Measurements from ENCODE around the gene SORT1. TPM values are rescaled to one million over a fixed set of nuclear protein-coding genes. Genes with fewer than 3 reads are reported as not detected.
"Not testable (repeated sequence)": the region's sequence is repeated elsewhere in the genome, so short reads cannot be mapped to it uniquely, and the experiment has no call there.

The SORT1 gene
- total RNA-seq, 2 experiments from 2014 or later: 0.31 to 0.51 TPM

DNA sequence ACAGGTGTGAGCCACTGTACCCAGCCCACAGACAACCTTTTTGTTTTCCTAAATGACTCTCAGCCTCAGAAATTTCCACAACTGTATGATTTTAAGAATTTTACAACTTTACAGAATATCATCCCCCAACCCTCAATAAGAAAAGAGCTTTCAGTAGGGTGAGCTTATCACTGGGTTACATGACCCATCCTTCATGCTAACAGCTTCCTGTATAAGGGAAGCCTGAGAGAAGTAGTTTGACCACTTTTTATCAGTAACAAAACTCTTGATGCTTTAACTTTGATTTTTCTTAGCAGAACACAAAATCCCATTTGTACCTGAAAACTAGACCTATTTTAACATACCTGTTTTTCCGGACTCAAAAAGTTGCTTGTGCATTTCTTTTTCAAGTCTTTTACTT lies 81.2 kb downstream of the SORT1 start:
- intact Hi-C loops (cut with micrococcal nuclease): no loop called here
- H3K36me3 Mint-ChIP-seq: no peaks in the 10 kb centered on the region
- H3K4me3 Mint-ChIP-seq: no peak overlapping the region
- H3K27me3 Mint-ChIP-seq: peaks cover 2% of the 10 kb centered on the region
- POLR2A ChIA-PET: no interaction called here
- H3K27ac Mint-ChIP-seq: no peak overlapping the region
- CTCF ChIA-PET: no interaction called here
- no peak for DNase-seq
- H3K9me3 Mint-ChIP-seq: no peaks in the 10 kb centered on the region
- H3K4me1 Mint-ChIP-seq (ENCODE audit: low read depth): no peaks in the 10 kb centered on the region

DNA sequence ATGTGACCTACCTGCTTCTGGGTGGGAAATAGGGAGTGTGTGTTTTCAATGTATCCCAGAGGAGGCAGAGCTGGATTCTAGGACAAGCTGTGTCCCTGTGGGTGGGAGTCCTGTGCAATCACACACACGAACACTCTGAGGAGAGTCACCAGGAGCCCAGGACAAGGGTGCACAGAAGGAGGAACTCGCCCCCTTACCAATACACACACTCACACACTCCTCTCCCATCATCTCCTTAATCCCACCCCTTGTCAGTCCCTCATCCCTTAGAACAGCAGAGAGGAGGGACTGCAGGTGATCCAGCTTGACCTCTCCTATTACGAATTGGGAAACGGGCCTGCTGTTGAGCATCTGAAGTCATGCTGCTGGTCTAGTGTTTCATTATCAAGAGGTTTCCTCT lies 82.4 kb downstream of the SORT1 start:
- Mint-ChIP-seq H3K27me3 (peaks cover 2% of the 10 kb centered on the region), H3K4me1 (ENCODE audit: low read depth) (no peaks in the 10 kb centered on the region), H3K4me3 (no peak overlapping the region), H3K9me3 (no peaks in the 10 kb centered on the region), H3K36me3 (no peaks in the 10 kb centered on the region), H3K27ac (no peak overlapping the region)
- POLR2A ChIA-PET: no interaction called here
- no peak for DNase-seq
- intact Hi-C loops (cut with micrococcal nuclease): no loop called here
- CTCF ChIA-PET: no interaction called here

DNA sequence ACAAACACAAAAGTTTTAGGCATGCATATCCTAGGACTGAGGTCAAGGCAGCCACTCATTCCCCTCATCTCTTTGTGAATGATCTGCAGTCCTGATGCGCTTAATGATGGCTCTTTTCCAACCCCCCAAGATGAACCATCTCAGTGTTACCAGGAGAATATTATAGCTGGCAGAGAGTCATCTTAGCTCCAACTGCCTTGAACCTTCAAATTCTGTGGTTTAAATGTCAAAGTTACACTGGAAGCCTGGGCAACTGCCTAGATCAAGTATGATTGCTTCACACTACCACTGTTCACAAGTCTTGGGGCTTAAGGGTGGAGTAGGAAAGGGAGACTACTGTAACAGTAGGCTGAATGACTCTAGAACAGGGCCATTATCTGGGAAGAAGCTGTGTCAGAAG lies 82.9 kb downstream of the SORT1 start:
- Mint-ChIP-seq H3K36me3 (no peaks in the 10 kb centered on the region), H3K27ac (no peak overlapping the region), H3K4me3 (no peak overlapping the region), H3K4me1 (ENCODE audit: low read depth) (no peaks in the 10 kb centered on the region), H3K9me3 (no peaks in the 10 kb centered on the region), H3K27me3 (peaks cover 5% of the 10 kb centered on the region)
- intact Hi-C loops (cut with micrococcal nuclease): no loop called here
- ChIA-PET CTCF (no interaction called here), POLR2A (no interaction called here)
- DNase-seq: no peak

DNA sequence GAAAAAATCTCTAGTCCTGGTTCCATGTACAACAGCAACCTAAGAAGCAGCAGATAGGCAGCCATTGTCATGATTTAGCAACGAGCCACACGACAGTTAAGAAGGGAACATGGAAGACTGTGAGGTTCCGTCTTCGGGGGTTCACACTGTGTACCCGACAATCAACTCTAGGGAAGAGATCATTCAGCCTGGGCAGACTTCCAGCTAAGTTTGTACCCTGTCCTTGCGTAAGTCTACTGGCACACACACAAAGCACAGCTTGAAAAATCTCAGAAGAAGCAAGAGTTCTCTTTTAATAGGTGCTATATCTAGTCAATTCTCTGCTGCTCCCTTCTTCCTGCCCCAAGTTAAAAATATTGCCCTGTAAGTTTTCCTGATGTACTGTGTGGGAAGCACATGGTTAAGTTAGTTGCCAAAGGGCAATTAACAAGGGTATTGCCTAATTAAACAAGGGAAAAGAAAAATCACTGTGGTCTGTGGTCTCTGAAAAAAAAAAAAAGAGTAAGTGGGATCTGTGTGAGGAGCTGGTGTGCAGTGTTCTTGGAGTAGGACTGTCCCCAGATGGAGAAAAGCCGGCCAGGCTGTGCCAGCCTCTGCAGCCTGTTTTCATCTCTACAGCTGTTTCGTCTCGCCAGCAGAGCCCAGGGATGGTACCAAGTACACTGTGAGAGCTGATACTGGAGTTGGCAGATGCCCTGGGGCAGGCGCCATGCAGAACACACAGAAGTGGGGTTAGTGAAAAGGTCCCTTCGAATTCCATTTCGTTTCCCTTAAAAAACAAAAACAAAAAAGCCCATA lies 84.5 kb downstream of the SORT1 start:
- Mint-ChIP-seq H3K27me3 (peaks cover 12% of the 10 kb centered on the region), H3K9me3 (no peaks in the 10 kb centered on the region), H3K36me3 (no peaks in the 10 kb centered on the region), H3K4me1 (ENCODE audit: low read depth) (no peaks in the 10 kb centered on the region), H3K27ac (no peak overlapping the region), H3K4me3 (no peak overlapping the region)
- ChIA-PET POLR2A (no interaction called here), CTCF (no interaction called here)
- intact Hi-C loops (cut with micrococcal nuclease): no loop called here
- no peak for DNase-seq

DNA sequence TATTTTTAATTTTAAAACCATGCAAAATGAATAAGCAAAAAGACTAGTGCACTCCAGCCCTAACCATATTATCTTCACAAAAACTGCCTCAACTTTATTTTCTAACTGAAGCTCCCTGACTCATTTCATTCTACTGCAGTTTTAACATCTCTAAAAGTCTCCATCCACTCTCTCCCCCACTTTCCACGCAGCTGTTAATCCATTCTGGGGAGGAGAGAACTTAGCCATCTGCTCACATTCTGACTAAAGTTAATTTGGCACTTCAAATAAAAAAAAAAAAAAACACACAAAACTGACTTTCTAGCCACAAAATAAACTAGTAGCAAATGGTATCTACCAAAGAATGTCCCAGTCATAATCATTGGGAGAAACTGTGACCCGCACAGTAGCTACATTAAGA lies 85.5 kb downstream of the SORT1 start:
- Mint-ChIP-seq H3K4me1 (ENCODE audit: low read depth) (no peaks in the 10 kb centered on the region), H3K36me3 (no peaks in the 10 kb centered on the region), H3K27ac (no peak overlapping the region), H3K27me3 (peaks cover 12% of the 10 kb centered on the region), H3K4me3 (no peak overlapping the region), H3K9me3 (no peaks in the 10 kb centered on the region)
- no peak for DNase-seq
- CTCF ChIA-PET: interaction anchor here (0.7 kb wide), 1 partner anchor 40 kb away, joined by 3 read pairs; no protein-coding TSS in a partner anchor
- POLR2A ChIA-PET: no interaction called here
- intact Hi-C loops (cut with micrococcal nuclease): no loop called here

DNA sequence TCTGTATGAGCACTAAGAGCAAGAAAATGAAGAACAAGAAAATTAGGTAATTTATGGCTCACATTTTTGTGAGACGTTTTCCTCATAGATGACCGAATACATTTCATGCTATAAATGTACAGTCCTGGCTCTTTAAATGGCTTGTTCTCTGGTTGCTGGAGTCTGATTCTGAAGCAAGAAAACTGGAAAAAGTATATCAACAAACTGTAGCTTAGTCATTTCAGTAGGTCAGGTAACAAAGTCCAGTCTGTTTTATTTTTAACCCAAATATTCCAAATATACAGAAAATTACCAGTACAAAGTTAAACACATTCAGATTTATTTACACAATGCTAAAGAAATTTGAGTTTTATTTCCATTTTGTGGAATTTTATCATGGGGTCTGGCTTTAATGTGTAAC lies 88.4 kb downstream of the SORT1 start:
- intact Hi-C loops (cut with micrococcal nuclease): no loop called here
- Mint-ChIP-seq H3K27ac (no peak overlapping the region), H3K36me3 (no peaks in the 10 kb centered on the region), H3K4me1 (ENCODE audit: low read depth) (no peaks in the 10 kb centered on the region), H3K4me3 (no peak overlapping the region), H3K9me3 (no peaks in the 10 kb centered on the region), H3K27me3 (peaks cover 12% of the 10 kb centered on the region)
- POLR2A ChIA-PET: no interaction called here
- DNase-seq: no peak
- CTCF ChIA-PET: no interaction called here

DNA sequence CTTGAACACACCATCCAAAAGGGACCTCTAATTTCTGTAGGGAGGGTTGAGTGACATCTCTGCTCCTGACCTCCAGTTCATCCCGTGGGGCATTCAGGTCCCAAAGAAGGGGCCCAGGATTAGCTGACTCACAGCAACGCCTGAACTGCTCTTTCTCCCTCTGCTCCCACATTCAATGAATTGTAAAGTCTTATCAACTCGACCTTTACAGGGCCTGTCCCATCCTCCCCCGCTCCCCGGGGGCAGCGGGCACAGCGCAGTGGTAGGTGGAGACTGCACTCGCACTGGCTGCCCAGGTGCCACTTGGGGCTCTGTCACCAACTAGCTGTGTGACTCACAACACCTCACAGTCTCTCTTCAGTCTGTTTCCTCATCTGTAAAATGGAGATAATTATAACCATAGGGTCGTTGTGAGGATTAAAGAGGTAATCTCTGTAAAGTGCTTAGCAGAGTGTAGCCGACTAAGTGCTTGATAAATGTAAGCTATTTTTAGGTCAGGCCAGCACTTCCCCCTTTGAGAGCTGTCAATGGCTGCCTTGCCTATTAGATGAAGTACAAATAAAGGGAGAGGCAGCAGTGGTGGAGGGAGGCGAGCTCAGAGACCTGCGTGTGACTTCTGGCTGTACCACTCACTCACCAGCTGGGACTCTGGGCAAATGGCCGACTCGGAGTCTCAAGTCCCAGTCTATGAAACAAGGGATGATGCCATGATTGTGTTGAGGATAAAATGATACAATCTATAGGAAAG lies 90.3 kb downstream of the SORT1 start:
- no peaks in the 10 kb centered on the region for H3K9me3 Mint-ChIP-seq
- intact Hi-C loops (cut with micrococcal nuclease): no loop called here

DNA sequence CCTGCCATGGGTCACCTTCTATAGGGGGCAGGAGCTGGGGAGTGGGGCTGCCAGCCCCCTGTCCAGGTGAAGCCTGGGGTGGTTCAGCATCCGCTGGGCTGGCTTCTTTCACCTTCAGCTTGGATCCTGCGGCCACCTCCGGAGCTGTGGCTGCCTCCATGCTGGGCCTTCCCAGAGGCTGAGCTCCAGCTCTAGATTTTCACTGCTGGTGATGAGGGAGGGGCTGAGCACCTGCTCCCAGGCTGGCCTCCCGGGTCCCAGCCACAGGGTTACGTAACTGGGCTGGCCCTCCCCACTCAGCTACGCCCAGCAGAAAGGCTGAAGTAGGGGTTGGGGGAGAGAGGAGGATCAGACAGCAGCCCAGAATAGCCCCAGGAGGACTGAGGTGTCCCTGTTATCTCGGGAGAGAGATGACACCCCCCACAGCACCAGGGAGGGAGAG lies 90.9 kb downstream of the SORT1 start, which contains the start of gene MYBPHL:
MYBPHL (minus strand) TSS at position 180 of the 442 bp plus-strand sequence; CDS start at position 160, 20 bp downstream.
- no peaks in the 10 kb centered on the region for H3K9me3 Mint-ChIP-seq
- intact Hi-C loops (cut with micrococcal nuclease): no loop called here
- H3K4me1 Mint-ChIP-seq (ENCODE audit: low read depth): no peaks in the 10 kb centered on the region
- H3K27ac Mint-ChIP-seq: no peak within 1 kb of the TSS
- no peak for DNase-seq
- no peak within 1 kb of the TSS for H3K4me3 Mint-ChIP-seq
- POLR2A ChIA-PET: no interaction called here
- H3K36me3 Mint-ChIP-seq: no peaks in the 10 kb centered on the region
- CTCF ChIA-PET: interaction anchor here (0.6 to 1.2 kb wide), 2 partner anchors 11 to 30 kb away, joined by 3 read pairs; no protein-coding TSS in a partner anchor
- H3K27me3 Mint-ChIP-seq: peaks cover 12% of the 10 kb centered on the region

More for the DNA sequence above, 90.3 kb downstream of the SORT1 start:
- no peak overlapping the region for H3K4me3 Mint-ChIP-seq
- peaks cover 12% of the 10 kb centered on the region for H3K27me3 Mint-ChIP-seq
- H3K36me3 Mint-ChIP-seq: no peaks in the 10 kb centered on the region
- no peaks in the 10 kb centered on the region for H3K4me1 Mint-ChIP-seq (ENCODE audit: low read depth)
- DNase-seq: no peak
- CTCF ChIA-PET: interaction anchor here (0.6 to 1.2 kb wide), 2 partner anchors 11 to 30 kb away, joined by 3 read pairs; no protein-coding TSS in a partner anchor
- POLR2A ChIA-PET: no interaction called here
- no peak overlapping the region for H3K27ac Mint-ChIP-seq

DNA sequence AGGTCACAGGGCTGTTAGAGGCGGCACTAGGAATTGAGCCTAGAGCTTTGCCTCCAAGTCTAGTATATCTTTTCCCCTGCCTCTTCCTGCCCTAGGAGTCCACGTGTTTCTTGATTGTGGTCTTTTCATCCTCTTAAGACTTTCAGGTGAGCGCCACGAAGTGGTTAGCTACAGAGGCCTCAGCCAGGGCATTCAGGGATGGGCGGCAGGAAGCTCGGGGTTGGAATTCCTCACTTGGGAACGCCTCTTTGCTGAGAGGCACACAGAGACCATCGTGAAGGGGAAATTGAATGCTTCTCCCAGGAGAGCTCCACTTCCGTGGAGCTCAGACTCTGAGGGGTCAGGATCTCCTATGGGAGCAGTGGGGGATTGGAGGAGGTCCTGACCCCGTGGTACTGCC lies 91.7 kb downstream of the SORT1 start:
- POLR2A ChIA-PET; H3K9me3 Mint-ChIP-seq; DNase-seq; H3K27ac Mint-ChIP-seq; CTCF ChIA-PET; intact Hi-C loops (cut with micrococcal nuclease); H3K4me3 Mint-ChIP-seq; H3K4me1 Mint-ChIP-seq (ENCODE audit: low read depth); H3K36me3 Mint-ChIP-seq: not testable (repeated sequence)
- peaks cover 12% of the 10 kb centered on the region for H3K27me3 Mint-ChIP-seq

DNA sequence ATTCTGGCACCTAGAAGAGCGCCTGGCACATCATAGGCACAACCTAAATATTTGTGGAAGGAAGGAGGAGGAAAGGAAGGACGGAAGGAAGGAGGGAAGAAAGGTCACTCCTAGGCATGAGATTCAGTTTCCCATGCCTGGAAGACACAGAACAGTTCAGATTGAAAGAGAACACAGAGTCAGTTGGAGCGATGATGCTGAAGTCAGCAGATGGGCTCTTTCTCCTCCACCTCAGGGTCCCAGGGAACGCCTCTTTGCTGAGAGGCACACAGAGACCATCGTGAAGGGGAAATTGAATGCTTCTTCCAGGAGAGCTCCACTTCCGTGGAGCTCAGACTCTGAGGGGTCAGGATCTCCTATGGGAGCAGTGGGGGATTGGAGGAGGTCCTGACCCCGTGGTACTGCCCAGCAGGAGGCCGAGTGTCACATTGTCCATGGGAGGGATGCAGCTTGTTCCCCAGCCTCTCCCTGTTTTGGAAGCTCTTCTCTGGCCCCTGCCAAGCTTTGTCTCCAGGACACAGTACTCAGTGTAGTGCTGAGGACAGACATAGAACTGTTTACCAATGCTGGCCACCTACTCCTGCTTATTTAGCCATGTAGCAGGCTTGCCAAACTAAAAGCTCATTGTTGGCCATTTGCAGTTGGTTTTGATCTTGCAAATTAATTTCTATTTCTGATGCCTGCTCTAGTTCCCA lies 93.3 kb downstream of the SORT1 start:
- CTCF ChIA-PET: interaction anchor here (0.7 kb wide), 1 partner anchor 27 kb away, joined by 4 read pairs; no protein-coding TSS in a partner anchor
- no peak for DNase-seq
- Mint-ChIP-seq H3K4me1 (ENCODE audit: low read depth) (no peaks in the 10 kb centered on the region), H3K9me3 (no peaks in the 10 kb centered on the region), H3K36me3 (no peaks in the 10 kb centered on the region), H3K4me3 (no peak overlapping the region), H3K27ac (no peak overlapping the region), H3K27me3 (peaks cover 9% of the 10 kb centered on the region)
- POLR2A ChIA-PET: no interaction called here
- intact Hi-C loops (cut with micrococcal nuclease): no loop called here

DNA sequence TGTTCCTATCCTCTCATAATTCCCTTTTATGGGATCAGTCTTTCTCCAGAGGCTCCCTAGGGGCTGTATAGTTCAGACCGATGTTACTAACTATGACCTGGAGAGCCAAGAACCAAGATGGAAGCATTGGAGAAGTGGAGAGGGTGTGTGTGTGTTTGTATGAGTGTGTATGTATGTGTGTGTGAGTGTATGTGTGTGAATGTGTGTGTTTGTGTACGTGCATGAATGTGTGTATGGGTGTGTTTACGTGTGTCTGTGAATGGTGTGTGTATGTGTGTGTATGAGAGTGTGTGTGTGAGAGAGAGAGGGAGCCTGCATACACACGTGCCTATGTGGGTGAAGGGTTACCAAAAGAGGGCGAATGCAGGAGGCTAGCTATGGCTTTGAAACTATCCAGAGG lies 95.8 kb downstream of the SORT1 start:
- no peaks in the 10 kb centered on the region for H3K36me3 Mint-ChIP-seq
- H3K4me1 Mint-ChIP-seq (ENCODE audit: low read depth): no peaks in the 10 kb centered on the region
- no peaks in the 10 kb centered on the region for H3K9me3 Mint-ChIP-seq
- POLR2A ChIA-PET: no interaction called here
- no peak for DNase-seq
- no peak overlapping the region for H3K4me3 Mint-ChIP-seq
- H3K27me3 Mint-ChIP-seq: peaks cover 12% of the 10 kb centered on the region
- CTCF ChIA-PET: interaction anchor here (1.4 kb wide), 1 partner anchor 24 kb away, joined by 3 read pairs; no protein-coding TSS in a partner anchor
- intact Hi-C loops (cut with micrococcal nuclease): no loop called here
- H3K27ac Mint-ChIP-seq: no peak overlapping the region

DNA sequence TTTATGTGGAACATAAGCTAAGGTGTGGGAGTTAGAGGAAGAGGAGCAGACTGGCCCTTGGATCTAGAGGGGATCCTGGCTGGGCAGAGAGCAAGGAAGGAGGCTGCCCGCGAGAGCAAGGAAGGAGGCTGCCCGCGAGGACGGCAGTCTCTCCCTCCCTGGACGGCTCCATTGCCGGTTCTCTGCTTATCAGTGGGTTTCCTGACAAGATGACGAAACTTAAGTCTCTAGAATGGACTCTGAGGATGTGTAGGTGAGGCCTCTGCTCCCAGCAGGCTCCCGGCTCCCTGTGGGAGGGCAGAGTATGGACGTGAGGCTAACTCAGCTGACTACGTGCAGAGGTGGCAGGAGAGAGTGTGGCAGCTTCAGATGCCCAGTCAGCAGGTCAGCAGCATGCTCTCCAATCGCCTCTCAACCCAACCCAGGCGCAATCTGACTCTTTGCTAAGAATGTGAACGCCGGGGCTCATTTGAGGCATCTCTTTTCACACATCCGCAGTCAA lies 97.0 kb downstream of the SORT1 start:
- H3K4me1 Mint-ChIP-seq (ENCODE audit: low read depth): no peaks in the 10 kb centered on the region
- CTCF ChIA-PET: no interaction called here
- no peak for DNase-seq
- intact Hi-C loops (cut with micrococcal nuclease): no loop called here
- H3K36me3 Mint-ChIP-seq: no peaks in the 10 kb centered on the region
- H3K9me3 Mint-ChIP-seq: no peaks in the 10 kb centered on the region
- H3K27me3 Mint-ChIP-seq: peaks cover 15% of the 10 kb centered on the region
- no peak overlapping the region for H3K4me3 Mint-ChIP-seq
- POLR2A ChIA-PET: no interaction called here
- H3K27ac Mint-ChIP-seq: no peak overlapping the region

Measured in activated CD4-positive, alpha-beta memory T cell treated with anti-CD3 and anti-CD28 coated beads for 36 hours (primary cell).